ENCODE results near the gene DYNC1H1.

GRCh38 chr14:102050625-102051024, 86.3 kb downstream of the DYNC1H1 start:
- TF ChIP-seq HDAC2 (CRISPR knock-in tag; IDR thresholded peaks at IDR 0.05) (no peak), ZNF142 (CRISPR knock-in tag; IDR thresholded peaks at IDR 0.05) (no peak), CEBPG (CRISPR knock-in tag; IDR thresholded peaks at IDR 0.05) (no peak), NKX3-1 (CRISPR knock-in tag; IDR thresholded peaks at IDR 0.05) (no peak), ZFP36 (IDR thresholded peaks at IDR 0.05; ENCODE audit: borderline replicate concordance, low read depth, low read length, partially characterized antibody) (no peak), ZNF572 (CRISPR knock-in tag; IDR thresholded peaks at IDR 0.05) (no peak), YY1 (IDR thresholded peaks at IDR 0.05; ENCODE audit: insufficient read depth, insufficient replicate concordance, low read depth, low read length) (no peak), ZNF790 (CRISPR knock-in tag; IDR thresholded peaks at IDR 0.05; ENCODE audit: borderline replicate concordance) (no peak)
